Stimulated activated CD8-positive, alpha-beta memory T cell treated with anti-CD3 and anti-CD28 coated beads, Interleukin-7, amount 100 ng/mL, for 48 hours (primary cell): ENCODE measurements around the gene INPP5F.
"Not testable (repeated sequence)": the region's sequence is repeated elsewhere in the genome, so short reads cannot be mapped to it uniquely, and the experiment has no call there.

Experiments used
- DNase-seq, 2 donors: peaks; one replicate each; pipeline ENCODE4 v3.0.0-alpha.2; 2020; ENCODE audit warnings: low read depth in 1 of 2; ENCODE audit errors: extremely low read depth in 1 of 2

INPP5F gene

DNA sequence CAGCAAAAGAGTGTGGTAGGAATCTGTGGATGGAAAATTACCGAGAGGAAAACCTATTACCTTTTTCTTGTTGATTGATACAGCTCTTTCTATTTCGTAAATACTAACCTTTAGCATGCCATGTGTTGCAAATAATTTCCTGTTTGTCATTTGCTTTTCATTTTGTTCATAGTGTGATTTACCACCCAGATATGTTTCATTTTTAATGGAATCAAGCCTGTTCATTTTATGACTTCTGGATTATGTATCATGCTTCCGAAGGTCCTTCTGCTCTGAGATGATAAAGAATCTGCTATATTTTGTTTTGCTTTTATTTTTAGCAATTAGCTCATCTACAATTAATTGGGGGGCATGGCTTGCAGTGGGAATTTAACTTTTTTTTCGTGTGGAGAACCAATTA is 46.5 kb downstream of the INPP5F start:
- DNase-seq = no peak

DNA sequence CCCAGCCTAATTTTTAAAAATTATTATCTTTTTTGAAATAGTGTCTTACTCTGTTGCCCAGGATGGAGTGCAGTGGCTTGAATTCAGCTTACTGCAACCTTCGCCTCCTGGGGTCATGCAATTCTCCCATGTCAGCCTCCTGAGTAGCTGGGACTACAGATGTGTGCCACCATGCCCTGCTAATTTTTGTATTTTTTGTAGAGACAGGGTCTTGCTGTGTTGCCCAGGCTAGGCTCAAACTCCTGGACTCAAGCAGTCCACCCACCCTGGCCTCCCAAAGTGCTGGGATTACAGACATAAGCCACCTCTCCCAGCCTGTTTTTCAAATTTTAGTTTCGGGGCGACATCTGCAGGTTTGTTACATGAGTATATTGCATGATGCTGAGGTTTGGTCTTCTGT is 47.2 kb downstream of the INPP5F start:
- DNase-seq = not testable (repeated sequence)

DNA sequence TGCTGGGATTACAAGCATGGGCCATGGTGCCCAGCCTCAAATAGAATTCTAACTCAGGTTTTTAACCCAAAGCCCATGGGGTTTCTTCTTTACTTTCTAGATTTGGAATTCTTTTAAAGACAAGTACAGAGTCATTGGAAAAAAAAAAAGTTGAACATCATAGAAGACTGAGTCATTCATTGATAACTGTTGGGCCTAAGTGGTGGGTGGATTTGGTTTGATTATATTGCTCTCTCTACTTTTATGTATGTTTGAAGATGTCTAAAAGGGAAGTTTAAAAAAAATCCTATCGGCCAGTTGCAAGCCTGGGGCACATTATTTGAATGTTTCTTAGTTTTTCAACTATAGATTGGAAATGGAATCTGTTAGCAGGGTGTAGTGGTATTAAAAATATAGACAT is 49.7 kb downstream of the INPP5F start:
- no peak for DNase-seq

DNA sequence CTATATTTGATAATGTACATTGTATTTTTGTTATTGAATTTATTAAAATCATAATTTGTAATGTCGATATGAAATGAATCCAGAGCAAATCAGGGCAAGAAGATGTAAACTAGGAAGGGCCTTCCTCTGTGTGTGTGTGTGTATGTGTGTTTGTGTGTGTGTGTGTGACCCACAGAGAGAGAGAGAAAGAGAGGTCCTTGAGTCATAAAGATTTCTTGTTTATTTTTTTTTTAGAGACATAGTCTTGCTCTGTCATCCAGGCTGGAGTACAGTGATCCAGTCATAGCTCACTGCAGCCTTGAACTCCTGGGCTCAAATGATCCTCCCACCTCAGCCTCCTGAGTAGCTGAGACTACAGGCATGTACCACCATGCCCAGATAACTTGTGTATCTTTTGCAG is 50.7 kb downstream of the INPP5F start:
- DNase-seq = no peak

DNA sequence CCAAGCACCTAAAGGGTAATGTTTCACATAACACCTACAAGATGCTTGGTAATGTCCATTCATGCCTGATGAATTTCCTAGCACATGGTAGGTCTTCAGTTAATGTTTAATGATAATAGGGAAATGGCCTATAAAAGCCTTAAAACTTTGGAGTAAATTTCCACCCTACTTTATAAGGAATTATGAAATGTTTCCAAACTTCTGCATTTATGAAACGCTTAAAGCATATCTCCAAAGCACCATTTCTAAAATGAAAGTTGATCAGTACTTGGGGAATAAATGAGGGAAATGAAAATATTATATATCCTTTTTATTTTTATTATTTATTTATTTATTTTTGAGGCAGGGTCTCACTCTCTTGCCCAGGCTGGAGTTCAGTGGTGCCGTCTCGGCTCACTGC is 51.8 kb downstream of the INPP5F start:
- no peak for DNase-seq

DNA sequence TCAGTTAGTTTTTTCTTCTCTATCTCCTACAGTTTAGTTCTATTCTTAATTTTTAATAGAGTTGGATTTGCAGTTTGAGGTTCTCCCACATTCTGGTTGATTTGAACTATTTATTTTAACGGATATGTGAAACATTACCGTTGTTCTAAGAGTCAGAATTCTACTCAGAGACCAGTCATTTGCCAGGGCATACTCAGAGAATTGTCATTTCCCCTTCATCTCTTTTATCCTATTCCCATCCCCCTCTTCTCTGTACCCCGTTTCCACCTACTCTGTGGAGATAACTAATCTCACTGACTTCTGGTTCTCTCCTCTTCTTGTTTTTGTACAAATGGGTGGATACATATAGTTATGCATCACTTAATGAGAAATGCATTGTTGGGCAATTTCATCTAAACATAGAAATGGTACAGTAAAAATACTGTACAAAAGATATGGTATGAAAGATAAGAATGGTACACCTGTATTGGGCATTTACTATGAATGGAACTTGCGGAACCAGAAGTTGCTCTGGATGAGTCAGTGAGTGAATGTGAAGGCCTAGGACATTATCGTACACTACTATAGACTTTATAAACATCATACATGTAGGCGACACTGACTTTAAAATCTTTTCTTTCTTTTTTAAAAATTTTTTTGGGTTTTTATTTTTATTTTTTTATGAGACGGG is 53.1 kb downstream of the INPP5F start:
- no peak for DNase-seq

DNA sequence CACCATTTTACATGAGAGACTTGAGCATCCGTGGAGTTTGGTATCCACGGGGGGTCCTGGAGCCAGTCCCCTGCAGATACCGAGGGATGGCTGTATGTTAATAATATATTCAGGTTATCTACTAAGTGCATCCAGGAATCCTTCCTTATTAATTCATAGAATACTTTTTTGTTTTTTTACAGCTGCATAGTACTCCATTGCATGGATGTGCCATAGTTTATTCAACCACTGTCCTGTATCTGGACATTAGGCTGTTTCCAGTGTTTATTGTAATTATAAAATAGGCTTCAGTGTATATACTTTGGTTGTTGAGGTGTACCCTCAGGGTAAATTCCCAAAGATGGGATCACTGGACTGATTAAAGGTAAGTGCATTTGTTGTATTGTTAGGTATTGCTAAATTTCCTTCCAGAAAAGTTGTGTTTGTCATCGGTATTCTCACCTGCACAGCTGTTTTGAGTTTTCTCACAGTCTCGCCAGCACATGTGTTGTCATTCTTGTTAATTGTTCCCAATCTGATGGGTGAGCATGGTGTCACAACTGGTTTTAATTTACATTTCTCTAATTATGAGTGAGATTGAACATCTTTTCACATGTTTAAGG is 55.1 kb downstream of the INPP5F start:
- DNase-seq = no peak

DNA sequence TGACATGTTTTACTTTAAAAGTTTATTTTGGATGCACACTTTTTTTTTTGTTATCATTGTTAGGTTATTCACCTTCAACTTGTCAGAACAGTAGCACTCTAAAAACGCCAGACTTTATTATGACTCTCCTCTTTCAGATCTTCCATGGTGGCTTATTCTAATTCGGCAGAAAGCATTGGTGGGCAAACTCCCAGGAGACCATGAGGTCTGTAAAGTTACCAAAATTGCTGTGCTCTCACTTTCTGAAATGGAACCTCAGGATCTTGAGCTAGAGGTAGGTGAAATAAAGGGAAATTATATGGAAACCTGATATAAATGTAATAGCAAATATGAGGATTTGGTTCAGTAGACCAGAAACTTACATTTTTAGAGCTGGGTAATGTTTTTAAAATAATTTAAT is 55.6 kb downstream of the INPP5F start:
- DNase-seq = no peak

DNA sequence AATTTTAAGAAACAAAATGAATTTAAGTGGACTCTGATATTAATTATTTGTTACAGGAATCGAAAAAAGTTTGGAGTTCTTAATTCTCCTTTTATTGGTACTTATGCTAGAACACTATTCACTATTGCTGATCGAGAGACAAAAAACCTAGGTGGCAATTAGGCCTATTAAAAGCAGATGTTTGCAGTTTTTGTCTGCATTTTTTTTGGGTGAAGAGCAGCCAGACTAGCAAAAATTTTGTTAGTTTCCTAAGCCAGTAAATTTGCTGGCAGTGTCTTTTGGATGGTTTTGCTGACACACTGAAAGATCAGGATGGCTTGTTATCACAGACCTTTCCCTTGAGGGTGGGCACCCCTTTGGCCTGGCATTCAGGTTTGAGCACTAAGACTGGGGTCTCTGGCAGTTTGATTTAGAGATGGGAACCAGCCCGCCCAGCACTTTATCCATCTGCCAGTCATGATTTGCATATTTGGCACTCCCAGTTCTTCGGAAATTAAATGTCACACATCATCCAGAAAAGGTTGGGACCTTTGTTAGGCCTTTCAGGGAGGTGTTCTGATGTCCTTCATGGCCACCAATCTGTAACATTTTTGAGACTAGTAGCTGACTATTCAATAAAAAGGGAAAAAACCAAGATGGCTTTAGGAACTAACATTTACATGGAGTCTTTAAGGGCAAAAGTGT is 57.3 kb downstream of the INPP5F start:
- DNase-seq = no peak

DNA sequence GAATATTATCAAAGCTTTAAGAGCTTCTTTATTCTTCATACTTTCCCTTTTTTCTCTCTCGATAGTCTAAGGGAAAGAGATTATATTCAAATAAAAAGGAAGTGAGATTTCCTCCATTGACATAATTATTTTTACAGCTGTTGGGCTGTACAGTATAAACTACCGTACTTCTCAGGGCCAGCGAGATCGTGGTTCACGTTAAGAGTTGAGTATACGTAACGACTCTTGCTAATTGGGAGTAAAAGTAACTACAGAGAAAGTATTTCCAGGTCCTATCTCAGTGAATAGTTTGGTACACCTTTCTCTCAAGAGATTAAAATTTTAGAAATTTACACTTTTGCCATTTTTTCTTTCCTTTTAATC is 57.8 kb downstream of the INPP5F start:
- DNase-seq = no peak

DNA sequence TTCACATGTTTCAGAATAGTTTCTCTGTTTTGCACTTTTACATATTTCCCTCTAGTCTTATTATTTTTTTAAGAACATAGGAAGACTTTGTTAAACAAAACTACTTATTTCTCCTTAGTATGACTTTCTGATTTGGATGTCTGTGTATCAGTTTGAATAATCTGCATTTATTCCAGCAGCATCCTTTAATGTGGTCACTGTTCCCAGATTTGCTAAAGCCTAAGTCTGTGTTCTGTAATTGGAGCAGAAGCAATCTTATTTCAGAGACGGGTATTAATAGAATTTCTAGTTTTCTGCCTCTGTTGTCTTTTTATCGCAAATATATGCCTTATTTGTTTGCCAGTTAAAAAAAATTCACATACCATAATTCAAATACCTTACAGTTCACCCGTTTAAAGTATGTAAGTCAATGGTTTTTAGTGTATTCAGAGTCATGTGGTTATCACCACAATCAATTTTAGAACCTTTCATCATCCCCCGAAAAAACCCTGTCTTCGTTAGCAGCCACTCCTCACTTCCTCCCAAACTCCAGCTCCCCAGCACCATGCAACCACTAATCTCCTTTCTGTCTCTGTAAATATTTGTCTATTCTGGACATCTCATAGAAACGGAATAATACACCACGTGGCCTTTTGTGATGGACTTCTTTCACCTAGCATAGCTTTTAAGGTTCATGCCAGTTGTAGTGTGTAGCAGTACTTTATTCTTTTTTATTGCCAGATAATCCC is 58.7 kb downstream of the INPP5F start:
- DNase-seq = no peak

DNA sequence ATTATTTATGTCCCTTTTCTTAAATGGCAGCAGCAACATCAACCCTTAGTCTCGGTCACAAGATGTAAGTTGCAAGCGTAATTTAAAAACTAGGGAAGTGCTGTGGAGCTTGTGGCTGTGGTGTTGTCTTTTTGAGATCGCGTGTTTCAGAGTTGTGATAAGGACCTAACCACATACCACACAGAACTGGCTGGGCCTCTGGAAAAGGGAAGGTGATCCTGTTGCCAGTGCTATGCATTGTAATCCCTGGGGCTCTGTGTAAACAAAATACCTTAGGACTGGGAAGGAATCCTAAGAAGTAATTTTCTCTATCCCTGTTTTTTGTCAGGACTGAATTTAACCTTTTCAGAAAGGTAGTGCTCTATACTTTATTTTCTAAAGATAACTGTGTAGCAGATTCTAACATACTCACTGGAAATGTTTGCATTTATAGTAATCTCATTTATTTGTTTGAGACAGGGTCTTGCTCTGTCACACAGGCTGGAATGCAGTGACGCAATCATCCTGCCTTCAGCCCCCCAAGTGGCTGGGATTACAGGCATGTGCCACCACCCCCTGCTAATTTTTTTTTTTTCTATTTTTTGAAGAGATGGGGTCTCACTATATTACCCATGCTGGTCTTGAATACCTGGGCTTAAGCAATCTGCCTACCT is 60.4 kb downstream of the INPP5F start:
- no peak for DNase-seq

DNA sequence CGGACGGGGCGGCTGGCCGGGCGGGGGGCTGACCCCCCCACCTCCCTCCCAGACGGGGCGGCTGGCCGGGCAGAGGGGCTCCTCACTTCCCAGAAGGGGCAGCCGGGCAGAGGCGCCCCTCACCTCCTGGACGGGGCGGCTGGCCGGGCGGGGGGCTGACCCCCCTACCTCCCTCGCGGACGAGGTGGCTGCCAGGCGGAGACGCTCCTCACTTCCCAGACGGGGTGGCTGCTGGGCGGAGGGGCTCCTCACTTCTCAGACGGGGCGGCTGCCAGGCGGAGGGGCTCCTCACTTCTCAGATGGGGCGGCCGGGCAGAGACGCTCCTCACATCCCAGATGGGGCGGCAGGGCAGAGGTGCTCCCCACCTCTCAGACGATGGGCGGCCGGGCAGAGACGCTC is 69.3 kb downstream of the INPP5F start:
- not testable (repeated sequence) for DNase-seq

DNA sequence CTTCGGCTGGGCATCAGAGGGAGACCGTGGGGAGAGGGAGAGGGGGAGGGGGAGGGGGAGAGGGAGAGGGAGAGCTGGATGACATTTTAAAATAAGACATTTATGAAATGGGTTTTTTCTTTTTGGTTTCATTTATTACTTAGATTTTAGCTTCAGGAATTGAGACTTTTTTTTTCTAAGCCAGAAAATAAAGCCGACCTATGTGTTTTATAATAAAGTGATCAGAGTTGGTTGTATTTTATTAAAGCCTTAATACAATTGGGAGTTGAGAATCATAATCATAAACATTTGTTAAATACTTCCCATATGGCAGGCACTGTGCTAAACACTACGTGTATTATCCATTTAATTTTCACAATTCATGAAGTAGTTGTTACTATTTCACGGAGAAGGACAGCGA is 70.2 kb downstream of the INPP5F start:
- no peak for DNase-seq

DNA sequence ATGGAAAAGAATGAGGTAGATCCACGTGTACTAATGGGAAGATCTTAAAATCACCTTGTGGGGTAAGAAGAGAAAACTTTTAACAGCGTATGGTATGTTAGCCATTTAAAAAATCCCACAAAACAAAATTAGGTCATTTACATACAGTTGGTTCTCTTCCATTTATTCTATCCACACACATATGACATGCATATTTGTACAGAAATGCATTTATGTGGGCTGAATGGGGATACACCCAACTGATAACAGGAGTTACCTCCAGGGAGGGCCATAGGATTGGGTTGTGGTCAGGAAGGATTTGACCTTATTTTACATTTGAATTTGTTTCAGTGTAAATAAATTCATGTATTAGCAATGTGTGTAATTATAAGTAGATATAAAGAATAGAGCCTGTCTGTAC is 75.3 kb downstream of the INPP5F start:
- no peak for DNase-seq

DNA sequence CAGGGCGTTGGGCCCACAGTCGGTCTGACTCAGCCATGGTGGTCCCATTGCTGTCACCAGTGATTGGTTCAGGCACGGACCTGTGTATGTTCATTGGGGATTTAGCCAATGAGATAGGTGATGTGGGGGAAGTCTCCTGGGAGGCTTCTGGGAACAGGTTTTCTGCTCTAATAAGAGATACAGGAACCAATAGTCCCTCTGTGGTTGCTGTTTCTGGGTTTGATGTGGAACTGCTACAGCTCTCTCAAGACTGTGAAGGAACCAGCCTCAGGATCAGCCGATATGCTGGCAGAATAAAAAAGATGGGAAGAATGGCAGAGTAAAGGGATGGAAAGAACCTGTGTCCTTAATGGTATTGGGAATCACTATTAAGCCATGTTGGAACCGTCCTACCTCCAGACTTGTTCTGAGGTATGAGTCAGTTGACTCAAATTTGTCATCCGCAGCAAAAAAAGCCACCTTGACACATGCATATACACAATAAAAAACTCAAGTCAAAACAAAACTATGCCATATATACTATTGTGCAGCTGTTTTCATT is 76.2 kb downstream of the INPP5F start:
- no peak for DNase-seq

DNA sequence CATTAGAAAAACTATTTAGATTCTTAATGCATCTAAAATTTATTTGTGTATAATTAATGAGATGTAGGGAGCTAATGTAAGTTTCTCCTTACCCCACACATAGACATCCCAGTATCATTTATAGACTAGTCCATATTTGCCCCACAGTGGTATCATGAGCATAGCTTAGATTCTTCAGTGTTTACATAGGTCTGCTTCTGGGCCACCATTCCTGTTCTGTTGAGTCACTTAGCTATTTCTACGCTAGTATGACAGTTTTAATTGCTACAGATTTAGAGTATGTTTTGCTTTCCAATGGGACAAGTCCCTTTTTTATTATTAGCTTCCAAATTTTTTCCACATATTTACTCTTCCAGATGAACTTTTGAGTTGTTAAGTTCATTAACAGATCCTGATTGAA is 77.4 kb downstream of the INPP5F start:
- no peak for DNase-seq

DNA sequence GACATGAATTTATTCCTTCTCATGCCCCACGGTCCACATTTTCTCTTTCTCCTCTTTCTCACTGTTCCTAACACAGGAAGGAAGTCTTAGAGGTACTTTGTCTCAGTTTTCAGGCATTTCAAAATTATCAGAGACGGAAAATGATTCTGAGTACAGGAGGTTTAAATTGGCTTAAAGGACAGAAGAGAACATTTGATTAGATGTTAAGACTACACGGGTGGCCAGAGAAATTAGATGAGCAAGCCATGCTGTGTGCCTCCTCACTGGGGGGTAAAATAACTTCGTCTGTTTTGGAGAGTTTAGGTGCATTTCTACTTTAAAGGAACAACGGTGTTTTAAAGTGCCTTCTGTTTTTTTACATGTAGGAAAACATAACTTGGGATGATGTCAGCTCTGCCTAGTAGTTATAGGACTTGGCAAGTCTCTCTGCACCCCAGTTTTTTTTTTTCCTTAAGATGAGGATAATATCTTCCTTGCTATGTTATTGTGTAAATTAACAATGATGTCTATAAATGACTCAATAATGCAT is 79.9 kb downstream of the INPP5F start:
- DNase-seq = no peak

DNA sequence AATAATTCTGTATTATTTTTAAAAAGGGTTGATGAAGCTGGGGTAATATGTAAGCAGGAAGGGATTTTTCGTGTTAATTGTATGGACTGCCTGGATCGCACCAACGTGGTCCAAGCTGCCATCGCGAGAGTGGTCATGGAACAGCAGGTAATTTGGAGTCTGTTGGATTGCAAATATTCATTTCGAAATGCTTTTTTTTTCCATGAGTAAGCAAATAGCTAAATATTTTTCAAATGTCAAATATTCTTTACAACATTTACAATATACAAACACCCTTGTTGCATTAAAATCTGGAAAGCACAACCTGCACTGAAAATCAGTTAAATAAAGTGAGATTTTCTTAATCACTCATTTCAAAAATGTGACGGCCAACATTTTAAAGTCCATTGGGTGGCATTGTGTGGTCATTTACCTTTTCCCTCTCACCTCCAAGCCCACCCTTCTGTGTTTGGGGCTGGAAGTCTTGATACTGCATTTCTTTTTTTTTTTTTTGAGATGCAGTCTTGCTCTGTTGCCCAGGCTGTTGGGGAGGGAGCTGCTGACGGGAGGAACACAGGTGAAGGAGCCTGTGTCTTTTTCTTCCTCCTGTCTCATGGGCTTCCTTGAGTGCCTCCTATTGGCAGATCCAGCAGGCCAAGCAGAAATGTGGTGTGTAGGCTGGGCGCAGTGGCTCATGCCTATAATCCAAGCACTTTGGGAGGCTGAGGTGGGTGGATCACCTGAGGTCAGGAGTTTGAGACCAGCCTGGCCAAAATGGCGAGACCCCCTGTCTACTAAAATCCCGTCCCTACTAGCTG is 80.7 kb downstream of the INPP5F start:
- DNase-seq = no peak
